Measurements from ENCODE around the gene TMEM184B.

TMEM184B gene

DNA sequence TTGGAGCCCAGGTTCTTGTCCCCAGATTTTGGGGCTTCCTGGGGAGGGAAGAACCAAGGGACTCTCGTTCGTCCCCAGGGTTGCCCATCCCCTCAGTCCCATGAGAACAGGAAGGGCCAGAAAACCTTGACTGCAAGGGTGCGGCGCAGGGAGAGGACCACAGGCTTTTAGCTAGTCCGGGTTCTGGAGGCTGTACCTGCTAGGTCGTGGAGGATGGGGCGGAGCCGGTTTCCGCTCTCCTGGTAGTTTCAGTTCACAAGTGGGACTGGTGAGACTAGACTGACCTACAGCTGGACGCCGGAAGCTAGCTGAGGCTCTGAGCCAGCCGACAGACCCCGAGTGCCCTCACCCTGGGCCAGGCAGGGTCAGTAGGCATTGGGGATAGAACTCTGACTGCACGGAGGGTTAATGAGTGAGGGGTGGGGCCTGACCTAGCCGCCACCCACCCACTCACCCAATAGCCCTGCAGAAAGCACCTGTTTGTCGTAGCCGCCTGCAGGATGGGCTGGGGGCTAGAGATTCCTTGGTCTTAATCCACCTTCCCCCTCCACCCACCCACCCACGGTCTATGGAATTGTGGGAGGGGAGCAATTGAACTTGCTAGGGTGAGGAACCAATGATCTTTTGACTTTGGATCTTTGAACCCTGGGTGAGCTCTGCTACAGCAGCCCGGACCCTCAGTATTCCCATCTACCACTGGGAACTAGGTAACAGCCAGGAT is 69.6 kb downstream of the TMEM184B start:
- H3K4me1 ChIP-seq (ENCODE audit: control insufficient read depth, low read length): peaks cover 35% of the 10 kb centered on the region
- H3K36me3 ChIP-seq (ENCODE audit: control insufficient read depth, low read length): no peaks in the 10 kb centered on the region
- peak overlapping the region; percentile 77 for H3K4me3 ChIP-seq (ENCODE audit: low read length)
- H3K79me2 ChIP-seq (ENCODE audit: control insufficient read depth, low read length): no peaks in the 10 kb centered on the region
- no peak for TF ChIP-seq EZH2phosphoT487 (IDR thresholded peaks at IDR 0.05; ENCODE audit: borderline replicate concordance, low read length)
- TF ChIP-seq, protein P1, sequence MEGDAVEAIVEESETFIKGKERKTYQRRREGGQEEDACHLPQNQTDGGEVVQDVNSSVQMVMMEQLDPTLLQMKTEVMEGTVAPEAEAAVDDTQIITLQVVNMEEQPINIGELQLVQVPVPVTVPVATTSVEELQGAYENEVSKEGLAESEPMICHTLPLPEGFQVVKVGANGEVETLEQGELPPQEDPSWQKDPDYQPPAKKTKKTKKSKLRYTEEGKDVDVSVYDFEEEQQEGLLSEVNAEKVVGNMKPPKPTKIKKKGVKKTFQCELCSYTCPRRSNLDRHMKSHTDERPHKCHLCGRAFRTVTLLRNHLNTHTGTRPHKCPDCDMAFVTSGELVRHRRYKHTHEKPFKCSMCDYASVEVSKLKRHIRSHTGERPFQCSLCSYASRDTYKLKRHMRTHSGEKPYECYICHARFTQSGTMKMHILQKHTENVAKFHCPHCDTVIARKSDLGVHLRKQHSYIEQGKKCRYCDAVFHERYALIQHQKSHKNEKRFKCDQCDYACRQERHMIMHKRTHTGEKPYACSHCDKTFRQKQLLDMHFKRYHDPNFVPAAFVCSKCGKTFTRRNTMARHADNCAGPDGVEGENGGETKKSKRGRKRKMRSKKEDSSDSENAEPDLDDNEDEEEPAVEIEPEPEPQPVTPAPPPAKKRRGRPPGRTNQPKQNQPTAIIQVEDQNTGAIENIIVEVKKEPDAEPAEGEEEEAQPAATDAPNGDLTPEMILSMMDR (IDR thresholded peaks at IDR 0.05; ENCODE audit: low read depth, low read length, poor library complexity, severe bottlenecking): no peak
- H3K27ac ChIP-seq (ENCODE audit: low read depth, low read length): no peak overlapping the region
- peak overlapping the region; percentile 91 for H3K4me2 ChIP-seq (ENCODE audit: low read length)
- peaks cover 4% of the 10 kb centered on the region; the same call in 1 of the 2 replicates for H3K27me3 ChIP-seq (ENCODE audit: control insufficient read depth, low read length)
- H3F3A ChIP-seq (ENCODE audit: control insufficient read depth, insufficient read depth): peaks cover 4% of the 10 kb centered on the region; the same call in 1 of the 2 replicates
- H4K20me1 ChIP-seq (ENCODE audit: control insufficient read depth, insufficient read depth, low read depth, low read length): peaks cover 9% of the 10 kb centered on the region; the same call in 1 of the 2 replicates
- no peaks in the 10 kb centered on the region for H3K9me2 ChIP-seq (replicated peaks; ENCODE audit: control insufficient read depth, low read length)
- H3K9me3 ChIP-seq (ENCODE audit: control insufficient read depth, insufficient read depth, low read length): no peaks in the 10 kb centered on the region

DNA sequence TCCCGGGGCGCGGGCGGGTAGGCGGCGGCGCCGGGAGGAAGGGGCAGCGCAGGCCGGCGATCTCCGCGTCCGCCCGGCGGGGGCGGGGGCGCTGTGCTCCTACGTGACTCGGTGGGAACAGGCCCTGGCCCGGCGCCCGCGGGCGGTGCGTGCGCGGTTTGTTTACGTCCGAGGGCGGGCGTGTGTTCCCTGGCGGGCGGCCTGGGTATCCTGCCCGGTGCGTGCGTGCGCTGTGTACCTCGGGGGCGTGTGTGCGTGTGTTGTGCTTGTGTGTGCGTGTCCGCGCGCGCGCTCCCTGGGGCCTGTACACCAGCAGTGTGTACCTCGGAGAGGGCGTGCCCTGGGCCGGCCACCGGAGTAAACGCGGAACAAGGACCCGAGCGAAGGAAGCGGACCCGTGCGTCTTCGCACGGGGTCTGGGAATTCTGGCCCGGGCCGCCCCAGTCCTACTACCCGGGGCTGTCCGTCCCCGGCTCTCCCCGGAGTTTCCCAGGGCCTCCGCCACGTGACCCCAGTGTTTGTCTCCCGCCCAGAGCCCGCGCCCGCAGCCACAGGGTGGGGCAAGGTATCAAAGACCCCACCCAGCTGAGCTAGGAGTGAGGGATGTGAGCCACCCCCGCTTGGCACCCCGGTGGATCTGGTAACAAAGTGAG is 70.2 kb downstream of the TMEM184B start:
- Histone ChIP-seq H3K27me3 (ENCODE audit: control insufficient read depth, low read length) (peaks cover 4% of the 10 kb centered on the region; the same call in 1 of the 2 replicates), H3K4me1 (ENCODE audit: control insufficient read depth, low read length) (peaks cover 35% of the 10 kb centered on the region), H3K79me2 (ENCODE audit: control insufficient read depth, low read length) (no peaks in the 10 kb centered on the region), H3K4me3 (ENCODE audit: low read length) (peak overlapping the region; percentile 77), H4K20me1 (ENCODE audit: control insufficient read depth, insufficient read depth, low read depth, low read length) (peaks cover 9% of the 10 kb centered on the region; the same call in 1 of the 2 replicates), H3K36me3 (ENCODE audit: control insufficient read depth, low read length) (no peaks in the 10 kb centered on the region), H3K9me2 (replicated peaks; ENCODE audit: control insufficient read depth, low read length) (no peaks in the 10 kb centered on the region), H3K27ac (ENCODE audit: low read depth, low read length) (no peak overlapping the region), H3K4me2 (ENCODE audit: low read length) (peak overlapping the region; percentile 91), H3F3A (ENCODE audit: control insufficient read depth, insufficient read depth) (peaks cover 4% of the 10 kb centered on the region; the same call in 1 of the 2 replicates), H3K9me3 (ENCODE audit: control insufficient read depth, insufficient read depth, low read length) (no peaks in the 10 kb centered on the region)
- TF ChIP-seq EZH2phosphoT487 (IDR thresholded peaks at IDR 0.05; ENCODE audit: borderline replicate concordance, low read length): no peak
- TF ChIP-seq, protein P1 (IDR thresholded peaks at IDR 0.05; ENCODE audit: low read depth, low read length, poor library complexity, severe bottlenecking): peak; percentile 34

DNA sequence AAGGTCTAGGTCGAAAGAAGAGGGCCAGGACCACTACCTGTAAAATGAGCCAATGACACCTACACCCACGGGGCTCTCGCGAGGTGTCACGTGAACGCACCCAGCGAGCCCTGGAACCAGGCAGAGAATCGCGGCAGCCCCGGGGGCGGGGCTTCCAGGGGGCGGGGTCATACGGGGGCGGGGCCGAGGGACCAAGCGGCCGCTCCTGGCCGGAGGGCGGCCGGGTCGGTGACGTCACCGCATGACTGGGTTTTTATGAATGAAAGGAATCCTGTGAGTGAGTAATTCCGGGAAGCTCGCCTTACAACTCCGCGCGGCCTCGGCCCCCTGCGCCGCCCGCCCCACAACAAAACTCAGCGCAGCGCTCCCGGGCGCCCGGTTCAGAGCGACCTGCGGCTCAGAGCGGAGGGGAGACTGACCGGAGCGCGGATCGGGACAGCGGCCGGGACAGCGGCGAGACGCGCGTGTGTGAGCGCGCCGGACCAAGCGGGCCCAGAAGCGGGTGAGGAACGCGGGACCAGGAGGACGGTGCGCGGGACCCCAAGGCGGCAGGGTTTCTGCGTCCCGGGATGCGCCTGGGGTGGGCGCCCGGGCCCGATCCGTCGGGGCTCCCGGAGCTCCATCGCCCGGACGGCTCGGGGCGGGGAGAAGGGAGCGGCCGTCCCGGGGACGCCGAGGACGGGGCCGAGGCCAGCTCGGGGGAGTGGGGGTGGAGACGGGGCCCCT is 70.9 kb downstream of the TMEM184B start, which contains the start of gene MAFF:
Gene MAFF, plus strand, starts transcription at position 284 of the 726 bp plus-strand sequence. CDS start 11,860 bp downstream, outside the sequence.
- Histone ChIP-seq H3K36me3 (ENCODE audit: control insufficient read depth, low read length) (no peaks in the 10 kb centered on the region), H4K20me1 (ENCODE audit: control insufficient read depth, insufficient read depth, low read depth, low read length) (peaks cover 9% of the 10 kb centered on the region; the same call in 1 of the 2 replicates), H3K4me1 (ENCODE audit: control insufficient read depth, low read length) (peaks cover 35% of the 10 kb centered on the region), H3K4me3 (ENCODE audit: low read length) (peak within 1 kb of the TSS; percentile 77), H3F3A (ENCODE audit: control insufficient read depth, insufficient read depth) (peaks cover 4% of the 10 kb centered on the region; the same call in 1 of the 2 replicates), H3K4me2 (ENCODE audit: low read length) (peak within 1 kb of the TSS; percentile 91), H3K79me2 (ENCODE audit: control insufficient read depth, low read length) (no peaks in the 10 kb centered on the region), H3K9me3 (ENCODE audit: control insufficient read depth, insufficient read depth, low read length) (no peaks in the 10 kb centered on the region), H3K27me3 (ENCODE audit: control insufficient read depth, low read length) (peaks cover 4% of the 10 kb centered on the region; the same call in 1 of the 2 replicates), H3K27ac (ENCODE audit: low read depth, low read length) (no peak within 1 kb of the TSS), H3K9me2 (replicated peaks; ENCODE audit: control insufficient read depth, low read length) (no peaks in the 10 kb centered on the region)
- TF ChIP-seq EZH2phosphoT487 (IDR thresholded peaks at IDR 0.05; ENCODE audit: borderline replicate concordance, low read length): no peak
- TF ChIP-seq, protein P1 (IDR thresholded peaks at IDR 0.05; ENCODE audit: low read depth, low read length, poor library complexity, severe bottlenecking): no peak
